Measurements from ENCODE around the gene ZNF669.

- TF ChIP-seq POLR2AphosphoS5 (IDR thresholded peaks at IDR 0.05; ENCODE audit: low read depth) (no peak), EZH2 (IDR thresholded peaks at IDR 0.05; ENCODE audit: low read depth, unreplicated experiment) (no peak), EZH2phosphoT487 (IDR thresholded peaks at IDR 0.05; ENCODE audit: unreplicated experiment) (no peak), REST (IDR thresholded peaks at IDR 0.05; ENCODE audit: unreplicated experiment) (no peak), ETS1 (IDR thresholded peaks at IDR 0.05) (no peak), CREB1 (CRISPR knock-in tag; IDR thresholded peaks at IDR 0.05; ENCODE audit: low read depth) (no peak)
- TF ChIP-seq, protein P1, sequence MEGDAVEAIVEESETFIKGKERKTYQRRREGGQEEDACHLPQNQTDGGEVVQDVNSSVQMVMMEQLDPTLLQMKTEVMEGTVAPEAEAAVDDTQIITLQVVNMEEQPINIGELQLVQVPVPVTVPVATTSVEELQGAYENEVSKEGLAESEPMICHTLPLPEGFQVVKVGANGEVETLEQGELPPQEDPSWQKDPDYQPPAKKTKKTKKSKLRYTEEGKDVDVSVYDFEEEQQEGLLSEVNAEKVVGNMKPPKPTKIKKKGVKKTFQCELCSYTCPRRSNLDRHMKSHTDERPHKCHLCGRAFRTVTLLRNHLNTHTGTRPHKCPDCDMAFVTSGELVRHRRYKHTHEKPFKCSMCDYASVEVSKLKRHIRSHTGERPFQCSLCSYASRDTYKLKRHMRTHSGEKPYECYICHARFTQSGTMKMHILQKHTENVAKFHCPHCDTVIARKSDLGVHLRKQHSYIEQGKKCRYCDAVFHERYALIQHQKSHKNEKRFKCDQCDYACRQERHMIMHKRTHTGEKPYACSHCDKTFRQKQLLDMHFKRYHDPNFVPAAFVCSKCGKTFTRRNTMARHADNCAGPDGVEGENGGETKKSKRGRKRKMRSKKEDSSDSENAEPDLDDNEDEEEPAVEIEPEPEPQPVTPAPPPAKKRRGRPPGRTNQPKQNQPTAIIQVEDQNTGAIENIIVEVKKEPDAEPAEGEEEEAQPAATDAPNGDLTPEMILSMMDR (conservative IDR thresholded peaks at IDR 0.05; ENCODE audit: low read depth in 2 of 2): no peak
Measured at GRCh38 chr1:247096112-247096511, 8.0 kb downstream of the ZNF669 start.
